Stimulated activated CD8-positive, alpha-beta memory T cell treated with anti-CD3 and anti-CD28 coated beads, Interleukin-15, amount 100 ng/mL, for 1 hour (primary cell): ENCODE results near the gene AHSG.
"Not testable (repeated sequence)": the region's sequence is repeated elsewhere in the genome, so short reads cannot be mapped to it uniquely, and the experiment has no call there.

Experiments used
- DNase-seq: peaks from one replicate; pipeline ENCODE4 v3.0.0-alpha.2; 2020; ENCODE audit warnings: low read depth

The AHSG gene

DNA sequence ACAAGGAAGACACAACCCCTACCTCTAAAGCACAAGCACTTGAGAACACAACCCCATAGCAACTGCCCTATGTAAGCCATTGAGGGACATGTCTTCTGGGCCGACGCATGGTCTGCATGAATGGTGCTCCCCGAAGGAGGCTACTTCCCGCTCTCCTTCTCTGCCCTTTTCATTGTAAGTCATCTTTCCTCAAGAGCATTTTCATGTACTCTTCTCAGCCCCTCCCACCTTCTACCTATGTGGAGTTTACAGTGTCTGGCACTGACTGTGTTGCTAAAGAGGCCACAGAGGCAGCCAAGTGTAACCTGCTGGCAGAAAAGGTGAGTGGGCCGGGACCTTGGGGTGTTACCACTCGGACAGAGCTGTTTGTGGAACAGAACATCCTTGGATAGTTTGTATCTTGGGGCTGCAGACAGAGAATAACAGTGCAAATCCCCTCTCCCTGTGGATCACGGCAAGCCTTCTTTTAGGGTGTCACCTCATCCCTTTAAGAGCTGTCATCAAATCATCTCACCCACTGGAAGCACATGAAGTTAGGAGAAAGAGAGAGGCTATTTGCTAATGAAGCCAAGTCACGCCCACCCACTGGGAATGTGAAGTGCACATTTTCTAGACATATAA is 5.6 kb downstream of the AHSG start:
- no peak for DNase-seq

DNA sequence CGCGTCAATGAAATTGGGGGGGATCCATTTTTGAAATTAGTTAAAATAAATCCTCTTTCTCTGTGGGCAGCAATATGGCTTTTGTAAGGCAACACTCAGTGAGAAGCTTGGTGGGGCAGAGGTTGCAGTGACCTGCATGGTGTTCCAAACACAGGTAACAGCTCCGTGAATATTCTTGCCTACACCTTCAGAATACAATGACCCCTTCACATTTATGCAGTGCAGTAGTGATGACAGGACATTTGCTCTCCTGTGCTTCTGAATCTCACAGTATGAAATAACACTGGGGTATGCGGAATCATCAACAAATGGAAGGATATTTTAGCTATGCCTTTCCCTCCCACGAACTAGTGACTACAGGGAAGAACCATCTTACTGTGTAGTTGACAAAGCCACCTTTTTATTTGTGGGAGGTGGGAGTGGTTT is 6.9 kb downstream of the AHSG start:
- no peak for DNase-seq

DNA sequence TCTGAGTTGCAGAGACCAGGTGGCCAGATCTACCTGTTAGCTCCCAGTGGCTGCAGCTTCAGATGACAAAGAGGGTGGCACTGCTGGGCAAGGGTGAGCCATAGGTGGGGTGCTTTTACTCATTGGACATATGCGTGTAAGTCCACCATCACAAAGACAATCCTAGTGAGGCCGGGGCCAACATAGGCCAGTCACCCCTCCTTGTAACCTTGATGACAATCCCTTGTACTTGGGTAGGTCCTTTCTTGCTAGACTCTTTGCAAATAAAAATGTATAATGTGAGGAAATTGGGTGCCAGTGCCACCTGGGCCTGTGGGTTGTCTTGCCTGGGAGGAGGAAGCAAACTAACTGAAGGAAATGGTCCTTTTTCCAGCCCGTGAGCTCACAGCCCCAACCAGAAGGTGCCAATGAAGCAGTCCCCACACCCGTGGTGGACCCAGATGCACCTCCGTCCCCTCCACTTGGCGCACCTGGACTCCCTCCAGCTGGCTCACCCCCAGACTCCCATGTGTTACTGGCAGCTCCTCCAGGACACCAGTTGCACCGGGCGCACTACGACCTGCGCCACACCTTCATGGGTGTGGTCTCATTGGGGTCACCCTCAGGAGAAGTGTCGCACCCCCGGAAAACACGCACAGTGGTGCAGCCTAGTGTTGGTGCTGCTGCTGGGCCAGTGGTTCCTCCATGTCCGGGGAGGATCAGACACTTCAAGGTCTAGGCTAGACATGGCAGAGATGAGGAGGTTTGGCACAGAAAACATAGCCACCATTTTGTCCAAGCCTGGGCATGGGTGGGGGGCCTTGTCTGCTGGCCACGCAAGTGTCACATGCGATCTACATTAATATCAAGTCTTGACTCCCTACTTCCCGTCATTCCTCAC is 7.6 kb downstream of the AHSG start:
- no peak for DNase-seq

DNA sequence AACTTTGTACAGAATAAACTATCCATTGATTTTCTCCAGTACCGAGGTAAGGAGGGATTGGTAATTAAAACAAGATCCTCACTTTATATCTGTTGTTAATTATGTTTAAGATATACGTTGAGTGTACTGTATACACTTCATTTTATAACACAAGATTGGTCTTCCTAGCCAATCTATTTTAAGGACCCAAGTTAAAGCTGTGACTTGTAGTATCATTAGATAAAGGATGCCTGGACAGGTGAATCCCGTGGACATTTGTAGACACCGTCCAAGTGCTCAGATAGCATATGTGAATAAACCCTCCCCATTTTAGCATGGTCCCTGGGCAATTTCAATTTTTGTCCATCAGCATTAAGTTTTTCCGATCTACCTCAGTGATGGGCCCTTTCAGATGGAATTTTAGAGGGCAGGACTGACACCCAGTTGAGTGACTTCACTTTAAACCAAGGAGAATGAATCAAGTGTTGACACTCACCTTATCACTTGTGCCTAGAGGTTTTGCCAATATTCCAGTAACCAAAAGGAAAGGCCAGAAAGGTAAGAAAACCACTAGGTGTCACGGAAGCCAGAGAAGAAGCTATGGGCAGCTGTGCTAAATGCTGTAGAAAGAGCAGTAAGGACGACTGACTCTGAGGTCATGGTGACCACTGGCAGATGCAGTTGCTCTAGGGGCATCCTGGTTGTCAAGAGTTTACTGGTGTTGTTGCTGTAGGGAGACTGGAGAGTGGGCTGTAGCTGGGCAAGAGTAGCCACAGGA is 9.2 kb downstream of the AHSG start:
- no peak for DNase-seq

DNA sequence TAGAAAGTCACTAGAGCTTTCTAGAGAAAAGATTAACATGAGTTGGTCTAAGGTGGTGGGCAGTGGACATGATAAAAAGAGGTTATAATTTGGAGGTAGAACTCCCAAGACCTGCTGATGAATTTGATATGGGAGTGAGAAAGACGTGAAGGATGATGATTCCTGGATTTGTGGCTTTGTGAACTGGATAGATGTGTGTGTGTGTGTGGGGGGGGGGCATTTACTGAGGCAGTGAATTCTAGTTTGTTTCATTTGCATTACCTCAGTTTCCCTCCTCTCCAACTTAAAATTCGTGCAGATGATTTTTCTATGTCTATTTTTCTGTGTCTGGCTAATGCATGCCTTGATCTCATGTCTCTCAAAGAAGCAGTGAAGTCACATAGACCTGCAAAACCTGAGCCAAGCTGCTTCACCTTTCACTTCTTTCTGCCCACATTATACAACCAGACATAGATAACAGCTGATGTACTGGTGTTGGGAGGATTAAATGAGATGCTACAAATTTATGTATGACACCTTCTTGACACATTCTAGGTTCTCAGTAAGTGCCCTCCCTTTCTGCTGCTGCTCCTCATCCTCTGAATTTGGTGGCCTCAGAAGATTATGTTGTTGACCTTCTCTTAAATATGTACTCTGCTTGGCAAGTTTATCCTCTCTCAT is 9.9 kb downstream of the AHSG start:
- no peak for DNase-seq

DNA sequence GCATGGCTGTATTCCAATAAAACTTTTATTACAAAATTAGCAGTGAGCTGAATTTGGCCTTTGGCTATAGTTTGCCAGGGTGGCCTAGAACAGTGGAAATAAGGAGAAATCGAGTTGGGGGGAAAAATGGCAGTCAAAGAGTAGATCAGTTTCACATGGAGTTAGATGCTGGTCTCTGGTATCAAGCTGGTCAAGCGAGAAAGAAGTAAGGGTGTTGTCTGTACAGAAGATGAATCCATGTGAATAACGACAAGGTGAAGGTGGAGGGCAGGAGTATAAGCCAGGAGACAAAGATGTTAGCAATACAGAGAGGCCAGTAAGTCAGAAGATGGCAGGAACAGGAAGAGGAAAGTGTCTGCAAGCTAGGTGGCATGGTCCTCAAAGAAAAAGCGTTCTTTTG is 11.7 kb downstream of the AHSG start:
- no peak for DNase-seq

DNA sequence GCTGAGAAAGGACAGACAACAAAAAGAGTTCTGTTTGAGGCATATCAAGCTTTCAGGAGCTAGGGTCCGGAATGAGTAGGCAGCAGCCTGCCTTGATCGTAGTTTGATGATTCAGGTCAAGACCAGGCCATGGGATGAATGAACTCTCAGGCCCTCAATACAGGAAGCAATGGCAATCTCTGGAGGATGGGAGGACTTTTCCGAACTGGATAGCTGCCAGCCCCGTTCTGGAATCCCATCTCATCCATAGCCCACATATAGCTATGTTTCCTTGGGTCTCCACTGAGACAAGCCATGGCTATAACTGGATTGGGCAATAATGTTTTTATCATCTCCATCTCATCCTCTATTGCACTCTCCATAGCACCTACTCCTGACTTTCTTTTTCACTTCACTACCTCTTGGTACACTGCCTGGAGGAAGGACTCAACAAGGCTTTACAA is 12.8 kb downstream of the AHSG start:
- DNase-seq: no peak

DNA sequence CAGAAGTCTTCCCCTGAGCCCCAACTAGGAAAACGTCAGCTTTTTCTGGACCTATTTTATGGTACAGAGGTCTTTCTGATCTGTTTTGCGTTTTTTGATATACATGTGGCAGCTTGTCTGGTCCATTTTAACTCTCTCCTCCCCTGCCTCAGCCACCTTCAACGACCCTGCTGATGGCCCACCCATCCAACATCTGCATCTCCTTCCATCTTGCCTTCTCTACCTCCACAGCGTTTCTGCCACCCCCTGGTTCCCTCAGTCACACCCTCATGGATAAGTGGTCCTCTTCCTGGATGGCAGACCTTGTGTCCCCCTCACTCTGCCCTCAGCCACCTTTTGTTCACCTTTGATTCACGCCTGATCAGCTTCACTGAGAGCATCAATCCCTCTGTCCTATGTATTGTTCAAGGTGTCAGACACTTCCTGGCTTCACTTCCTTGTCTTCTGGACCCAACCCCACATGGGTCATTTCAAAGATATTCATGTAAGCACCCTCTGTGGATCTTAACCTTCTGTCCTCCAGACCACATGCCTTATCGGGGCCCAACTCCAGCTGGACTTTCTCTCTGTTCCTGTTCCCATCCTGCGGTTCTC is 13.5 kb downstream of the AHSG start:
- DNase-seq: no peak

DNA sequence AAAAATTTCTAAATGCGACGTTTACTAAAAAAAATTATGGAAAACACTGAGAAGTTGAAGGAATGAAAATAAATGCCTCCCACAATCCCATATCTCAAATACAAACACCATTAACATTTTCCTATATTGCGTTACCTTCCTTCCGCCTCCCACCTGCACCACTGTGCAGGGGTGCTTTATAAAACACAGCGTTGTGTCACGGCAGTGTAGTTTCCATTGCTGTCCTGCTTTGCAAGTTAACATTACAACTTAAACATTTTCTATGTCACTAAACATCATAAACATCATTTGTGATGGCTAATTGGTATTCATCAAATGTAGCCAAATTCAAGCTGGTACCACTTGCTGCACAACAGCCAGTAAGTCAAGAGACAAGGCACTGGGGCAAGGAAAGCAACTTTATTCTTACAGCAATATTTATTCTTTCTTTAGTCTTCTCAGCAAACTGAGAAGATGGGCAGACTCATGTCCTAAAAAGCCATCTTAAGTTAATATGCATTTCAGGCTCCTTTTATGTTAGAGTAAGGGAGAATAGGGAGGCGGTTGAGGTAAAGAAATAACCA is 15.1 kb downstream of the AHSG start:
- DNase-seq: no peak

DNA sequence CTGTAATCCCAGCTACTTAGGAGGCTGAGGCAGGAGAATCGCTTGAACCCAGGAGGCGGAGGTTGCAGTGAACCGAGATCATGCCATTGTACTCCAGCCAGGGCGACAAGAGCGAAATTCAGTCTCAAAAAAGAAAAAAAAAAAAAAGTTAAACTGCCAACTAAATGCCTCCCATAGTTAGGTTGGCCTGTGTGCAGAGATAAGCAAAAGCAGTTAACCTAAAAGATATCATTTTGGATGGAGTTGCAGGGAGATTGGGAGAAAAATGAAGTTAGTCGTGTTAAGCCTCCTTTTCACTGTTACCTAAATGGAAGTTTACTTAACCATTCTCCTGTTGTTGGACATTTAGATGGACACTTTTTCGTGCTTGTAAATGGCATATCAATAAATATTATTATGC is 15.9 kb downstream of the AHSG start:
- DNase-seq: no peak

DNA sequence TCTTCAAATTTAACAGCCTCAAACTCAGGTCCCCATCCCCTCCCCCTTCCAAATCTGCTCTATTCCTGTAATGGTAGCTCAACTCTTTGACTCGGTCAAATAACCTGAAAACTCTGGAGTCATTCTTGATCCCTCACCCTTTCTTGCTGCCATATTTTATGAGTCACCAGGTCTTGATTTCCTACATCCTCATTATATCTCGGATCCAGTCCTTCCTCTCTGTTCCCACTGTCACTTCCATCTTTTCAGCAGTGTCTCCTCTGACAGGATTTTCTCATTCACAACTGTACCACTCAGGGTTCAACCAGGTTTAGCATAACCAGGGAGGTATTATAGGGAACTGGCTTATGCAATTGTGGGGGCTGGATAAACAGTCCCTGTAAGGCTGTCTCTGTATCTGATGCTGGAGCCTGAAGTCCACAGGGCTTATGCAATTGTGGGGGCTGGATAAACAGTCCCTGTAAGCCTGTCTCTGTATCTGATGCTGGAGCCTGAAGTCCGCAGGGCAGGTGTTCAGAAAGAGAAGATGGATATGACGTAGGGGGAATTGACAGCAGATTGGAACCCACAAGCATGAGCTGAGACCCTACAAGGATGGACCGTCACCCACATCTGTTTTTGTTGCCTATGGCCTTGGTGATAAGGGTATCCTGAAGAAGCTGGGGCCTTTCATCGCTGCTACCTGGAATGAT is 18.2 kb downstream of the AHSG start:
- no peak for DNase-seq

DNA sequence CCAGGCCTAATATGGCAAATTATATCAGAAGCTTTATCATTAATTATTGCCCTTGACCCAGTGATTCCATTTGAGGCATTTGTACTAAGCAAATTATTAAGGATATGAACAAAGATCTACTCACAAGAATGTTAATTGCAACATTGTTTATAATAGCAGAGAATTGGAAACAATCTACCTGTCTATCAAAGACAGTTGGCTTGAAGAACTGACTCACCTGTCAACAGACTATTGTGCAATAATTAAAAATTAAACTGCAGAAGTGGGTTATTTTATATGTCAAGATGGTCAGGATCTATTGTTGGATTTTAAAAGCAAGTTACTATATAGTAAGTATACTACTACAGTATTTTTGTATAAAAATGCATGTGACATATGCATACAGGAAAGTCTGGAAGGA is 20.6 kb downstream of the AHSG start:
- no peak for DNase-seq

DNA sequence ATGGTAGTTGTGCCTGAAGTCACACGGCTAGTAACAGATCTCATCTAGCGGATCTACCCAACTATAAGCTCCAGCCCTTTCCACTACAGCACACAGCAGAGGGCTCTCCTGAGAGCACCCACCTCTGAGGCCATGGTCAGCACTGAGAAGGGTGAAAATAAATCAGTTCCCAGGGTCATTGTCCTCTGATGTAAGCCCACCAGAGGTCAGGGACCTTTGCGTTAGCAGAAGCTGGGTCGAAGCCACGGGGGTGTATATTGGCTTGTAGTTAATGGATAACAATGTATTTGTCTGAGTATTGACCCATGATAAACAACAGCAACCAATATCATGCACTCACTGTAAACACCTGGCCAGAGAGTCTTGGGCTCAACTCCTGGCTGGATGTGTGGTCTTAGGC is 21.3 kb downstream of the AHSG start:
- DNase-seq: not testable (repeated sequence)

DNA sequence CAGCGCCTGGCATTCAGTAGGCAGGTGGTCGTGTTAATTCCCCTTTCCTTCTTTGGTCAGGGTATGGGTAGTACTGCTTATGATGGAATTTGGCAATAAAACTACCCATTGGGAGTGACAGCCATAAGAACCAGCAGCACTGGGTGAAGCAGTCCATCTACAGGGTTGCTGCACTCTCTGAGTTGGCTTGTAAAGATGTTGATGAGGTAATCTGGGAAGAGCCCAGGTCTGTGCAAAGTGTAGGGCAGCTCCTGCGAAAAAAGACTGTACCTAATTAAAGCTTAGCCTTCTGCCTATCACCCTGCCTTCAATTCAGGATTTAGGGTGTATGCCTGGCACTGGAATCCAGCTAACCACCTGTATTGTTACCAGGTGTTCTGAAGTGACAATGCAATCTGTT is 22.7 kb downstream of the AHSG start:
- DNase-seq: no peak

DNA sequence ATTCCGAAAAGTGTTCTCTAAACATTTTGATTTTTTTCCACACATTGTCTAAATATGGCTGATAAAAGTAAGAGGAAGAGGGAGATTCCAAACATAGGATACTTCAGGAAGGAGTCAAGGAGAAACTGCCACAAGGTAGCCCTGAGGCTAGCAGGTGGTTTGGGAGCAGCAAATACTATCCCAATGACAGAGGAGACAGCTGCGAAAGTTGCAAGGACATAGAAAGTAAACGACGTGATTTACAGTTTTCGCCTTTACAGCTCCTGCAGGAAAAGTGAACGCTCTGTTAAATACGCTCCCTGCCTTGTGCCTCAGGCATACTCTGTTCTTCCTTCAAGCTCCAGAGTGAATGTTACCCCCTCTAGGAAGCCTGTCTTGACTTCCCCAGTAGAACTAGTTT is 23.7 kb downstream of the AHSG start:
- no peak for DNase-seq

DNA sequence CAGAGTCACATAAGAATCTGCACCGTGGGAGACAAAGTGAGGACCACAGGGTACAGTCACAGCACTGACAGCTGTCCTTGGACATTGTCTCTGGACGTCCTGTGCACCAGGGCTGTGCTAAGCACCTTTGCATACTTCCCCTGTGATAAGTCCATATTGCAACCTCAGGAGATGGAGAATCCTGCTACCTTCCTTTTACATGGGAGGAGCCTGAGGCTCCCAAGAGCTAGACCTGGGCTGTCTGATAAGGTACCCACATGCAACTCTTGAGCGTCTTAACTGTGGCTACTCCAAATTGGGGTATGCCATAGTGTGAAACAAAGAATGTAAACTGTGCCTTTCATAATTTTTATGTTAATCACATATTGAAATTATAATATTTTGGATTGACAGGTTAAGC is 24.8 kb downstream of the AHSG start:
- no peak for DNase-seq

DNA sequence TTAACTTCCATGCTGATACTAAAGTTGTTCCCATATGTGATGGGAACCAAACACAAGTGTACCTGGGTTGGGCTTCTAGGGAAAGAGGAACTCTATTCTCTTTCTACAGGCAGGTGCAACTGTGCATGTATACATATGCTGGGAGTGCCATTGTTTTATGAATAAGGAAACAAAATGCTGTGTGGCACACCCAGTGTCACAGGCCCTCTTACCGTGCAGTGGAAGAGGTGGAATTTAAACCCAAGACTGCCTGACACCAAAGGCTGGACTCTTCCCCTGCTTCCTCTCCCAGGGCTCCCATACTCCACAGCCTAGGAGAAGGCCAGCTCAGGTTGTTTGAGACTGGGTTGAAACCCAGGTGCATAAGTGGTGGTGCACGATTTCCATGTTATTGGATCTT is 25.4 kb downstream of the AHSG start:
- DNase-seq: no peak

DNA sequence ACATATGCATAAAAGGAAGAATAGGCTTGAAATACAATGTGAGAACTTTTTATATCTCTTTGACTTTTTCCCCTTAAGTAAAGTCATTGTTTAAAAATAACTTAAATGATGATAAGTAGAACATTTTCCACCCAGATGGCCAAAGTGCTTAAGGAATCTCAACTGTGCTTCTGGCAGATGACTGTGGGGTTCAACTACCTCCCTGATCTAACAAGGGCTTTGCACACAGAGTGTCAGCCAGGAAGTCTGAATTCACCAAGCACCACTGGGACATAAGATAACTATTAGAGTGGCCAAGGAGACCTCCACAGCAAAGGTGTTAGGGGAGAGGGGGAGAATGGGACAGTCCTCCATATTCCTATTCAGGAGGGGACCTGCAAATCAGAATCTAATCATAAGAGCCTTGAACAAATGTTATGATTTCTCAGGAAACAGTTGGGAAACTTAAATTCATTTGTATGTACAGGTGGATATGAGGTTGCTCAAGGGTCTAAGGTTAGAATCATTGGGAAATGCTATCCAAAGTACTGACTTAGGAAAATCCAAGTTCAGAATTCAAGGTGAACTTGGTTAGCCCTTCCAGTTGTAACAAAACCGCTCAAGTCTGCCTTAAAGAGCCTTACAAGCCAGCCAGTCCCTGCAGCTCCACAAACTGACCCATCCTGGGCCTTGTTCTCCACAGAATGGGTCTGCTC is 27.1 kb downstream of the AHSG start, which contains the start of gene FETUB:
FETUB (plus strand) TSS at position 622 of the 695 bp plus-strand sequence; CDS start at position 684, 62 bp downstream.
- DNase-seq: no peak

DNA sequence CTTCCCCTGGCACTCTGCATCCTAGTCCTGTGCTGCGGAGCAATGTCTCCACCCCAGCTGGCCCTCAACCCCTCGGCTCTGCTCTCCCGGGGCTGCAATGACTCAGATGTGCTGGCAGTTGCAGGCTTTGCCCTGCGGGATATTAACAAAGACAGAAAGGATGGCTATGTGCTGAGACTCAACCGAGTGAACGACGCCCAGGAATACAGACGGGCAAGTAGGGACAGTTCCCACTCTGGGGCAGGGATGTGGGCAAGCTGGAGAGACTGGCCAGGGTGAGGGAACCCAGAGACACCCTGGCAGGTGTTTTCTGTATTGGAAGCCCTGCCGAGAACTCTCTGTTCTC is 27.6 kb downstream of the AHSG start:
- no peak for DNase-seq

DNA sequence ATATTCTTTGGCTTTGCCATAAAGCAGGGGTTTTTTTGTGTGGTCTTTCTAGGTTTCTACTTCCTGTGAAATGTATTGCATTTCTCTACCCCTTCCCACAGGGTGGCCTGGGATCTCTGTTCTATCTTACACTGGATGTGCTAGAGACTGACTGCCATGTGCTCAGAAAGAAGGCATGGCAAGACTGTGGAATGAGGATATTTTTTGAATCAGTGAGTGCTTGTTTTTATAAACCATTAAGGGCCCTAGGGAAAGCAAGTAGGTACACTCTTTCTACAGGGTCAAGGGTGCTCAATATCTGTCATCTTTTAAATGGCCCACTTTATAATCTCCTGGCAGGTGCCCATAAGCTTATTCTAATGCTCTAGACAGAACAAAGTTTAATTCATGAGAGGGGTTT is 28.1 kb downstream of the AHSG start:
- DNase-seq: no peak
